Iris pigment epithelial cell (primary cell): Measurements from ENCODE around the gene DPP10.
"Not testable (repeated sequence)": the region's sequence is repeated elsewhere in the genome, so short reads cannot be mapped to it uniquely, and the experiment has no call there.

Experiments used
- DNase-seq: peaks from one replicate; pipeline ENCODE4 v3.0.0-alpha.2; 2011; ENCODE audit warnings: low read depth

The DPP10 gene

GRCh38 chr2:114962532-114962931 is 520.1 kb downstream of the DPP10 start:
- DNase-seq = no peak

GRCh38 chr2:114968748-114969400 is 526.4 kb downstream of the DPP10 start:
- no peak for DNase-seq

GRCh38 chr2:115004321-115004720 is 561.9 kb downstream of the DPP10 start:
- not testable (repeated sequence) for DNase-seq

- no peak for DNase-seq
Measured at GRCh38 chr2:115011721-115012120, 569.3 kb downstream of the DPP10 start.

- DNase-seq = not testable (repeated sequence)
Measured at GRCh38 chr2:115022013-115022412, 579.6 kb downstream of the DPP10 start.

- DNase-seq = no peak
Measured at GRCh38 chr2:115034801-115035200, 592.4 kb downstream of the DPP10 start.

GRCh38 chr2:115036818-115037217 is 594.4 kb downstream of the DPP10 start:
- no peak for DNase-seq

GRCh38 chr2:115057473-115057872 is 615.0 kb downstream of the DPP10 start:
- no peak for DNase-seq

- DNase-seq = no peak
Measured at GRCh38 chr2:115070002-115070401, 627.6 kb downstream of the DPP10 start.

GRCh38 chr2:115071534-115071933 is 629.1 kb downstream of the DPP10 start:
- DNase-seq = no peak

- DNase-seq = no peak
Measured at GRCh38 chr2:115075800-115076199, 633.4 kb downstream of the DPP10 start.

- no peak for DNase-seq
Measured at GRCh38 chr2:115077626-115078025, 635.2 kb downstream of the DPP10 start.

- DNase-seq = no peak
Measured at GRCh38 chr2:115083225-115083624, 640.8 kb downstream of the DPP10 start.

GRCh38 chr2:115083711-115084110 is 641.3 kb downstream of the DPP10 start:
- no peak for DNase-seq

GRCh38 chr2:115084446-115084845 is 642.0 kb downstream of the DPP10 start:
- DNase-seq = no peak

GRCh38 chr2:115086051-115086620 is 643.7 kb downstream of the DPP10 start:
- DNase-seq = not testable (repeated sequence)

GRCh38 chr2:115094441-115094840 is 652.0 kb downstream of the DPP10 start:
- no peak for DNase-seq

- DNase-seq = no peak
Measured at GRCh38 chr2:115105966-115106365, 663.5 kb downstream of the DPP10 start.

GRCh38 chr2:115115135-115115534 is 672.7 kb downstream of the DPP10 start:
- DNase-seq = no peak

- no peak for DNase-seq
Measured at GRCh38 chr2:115118306-115118705, 675.9 kb downstream of the DPP10 start.

GRCh38 chr2:115119086-115119485 is 676.6 kb downstream of the DPP10 start:
- DNase-seq = no peak

GRCh38 chr2:115122701-115123100 is 680.3 kb downstream of the DPP10 start:
- DNase-seq = no peak

- DNase-seq = no peak
Measured at GRCh38 chr2:115124817-115125216, 682.4 kb downstream of the DPP10 start.

GRCh38 chr2:115129536-115129935 is 687.1 kb downstream of the DPP10 start:
- no peak for DNase-seq
